GM18870 (cell line): Measurements from ENCODE around the gene CEP85L.

Experiments
- ATAC-seq: cut with Tn5 transposase; IDR thresholded peaks from one replicate; pipeline ENCODE4 v1.9.1; 2021; ENCODE audit warnings: moderate library complexity; ENCODE audit not compliant: unreplicated experiment

The CEP85L gene

GRCh38 chr6:118580585-118581419 lies 70.6 kb downstream of the CEP85L start:
- peak; percentile 63 for ATAC-seq

GRCh38 chr6:118579786-118580185 lies 71.6 kb downstream of the CEP85L start:
- no peak for ATAC-seq

GRCh38 chr6:118578617-118579016 lies 72.8 kb downstream of the CEP85L start:
- ATAC-seq = no peak

GRCh38 chr6:118577972-118578371 lies 73.4 kb downstream of the CEP85L start:
- no peak for ATAC-seq

- ATAC-seq = no peak
These were observed 77.1 kb downstream of the CEP85L start for GRCh38 chr6:118574051-118574865.

GRCh38 chr6:118571121-118571520 lies 80.3 kb downstream of the CEP85L start:
- peak; percentile 45 for ATAC-seq

- no peak for ATAC-seq
These were observed 81.9 kb downstream of the CEP85L start for GRCh38 chr6:118569498-118569897.

- ATAC-seq = no peak
These were observed 83.4 kb downstream of the CEP85L start for GRCh38 chr6:118567974-118568373.

GRCh38 chr6:118565311-118565960 lies 86.0 kb downstream of the CEP85L start:
- peak; percentile 99 for ATAC-seq

GRCh38 chr6:118562959-118563358 lies 88.4 kb downstream of the CEP85L start:
- ATAC-seq = no peak

- no peak for ATAC-seq
These were observed 89.1 kb downstream of the CEP85L start for GRCh38 chr6:118562248-118562647.

- peak; percentile 79 for ATAC-seq
These were observed 91.7 kb downstream of the CEP85L start for GRCh38 chr6:118559659-118560058.

- peak; percentile 54 for ATAC-seq
These were observed 92.8 kb downstream of the CEP85L start for GRCh38 chr6:118558464-118559217.

GRCh38 chr6:118554698-118555097 lies 96.7 kb downstream of the CEP85L start:
- ATAC-seq = no peak

- no peak for ATAC-seq
These were observed 98.3 kb downstream of the CEP85L start for GRCh38 chr6:118553132-118553531.

GRCh38 chr6:118551063-118552053 lies 100.0 kb downstream of the CEP85L start:
- ATAC-seq = peak; percentile 83

GRCh38 chr6:118548613-118549012 lies 102.8 kb downstream of the CEP85L start:
- ATAC-seq = no peak

GRCh38 chr6:118548136-118548535 lies 103.3 kb downstream of the CEP85L start, which contains the start of gene PLN:
PLN (plus strand) TSS chr6:118548296; CDS start chr6:118558922, 10,626 bp downstream.
- ATAC-seq = no peak

GRCh38 chr6:118546880-118547218 lies 104.5 kb downstream of the CEP85L start:
- no peak for ATAC-seq
